IMR-90 (cell line): ENCODE results near the gene CALN1. TPM values are rescaled to one million over a fixed set of nuclear protein-coding genes. Genes with fewer than 3 reads are reported as not detected.

Experiments used
- ATAC-seq: fragments of 200-7000 bp; cut with Tn5 transposase; 2 replicates; pipeline ENCODE4 v1.9.1; 2020; ENCODE audit warnings: low read depth, mild to moderate bottlenecking, moderate library complexity
- BruUV-seq: library from RNA; stranded (reverse); fragments of 400-500 nt; replicated peaks from 2 replicates; lab custom pipeline; 2021; lab: Mats Ljungman, UMichigan
- CTCF ChIA-PET: fragments of 300-600 bp; formaldehyde crosslinking; extraction: SDS; loops from one replicate; lab custom pipeline; 2021; ENCODE audit warnings: antibody characterized with exemption; lab: Yijun Ruan, JAX
- POLR2A ChIA-PET: fragments of 300-600 bp; sonication (Branson Sonifier 250); formaldehyde crosslinking; loops from one replicate; lab custom pipeline; 2022; ENCODE audit warnings: antibody characterized with exemption; ENCODE audit not compliant: unreplicated experiment; lab: Charles Lee
- DNase-seq: peaks from one replicate; pipeline ENCODE4 v3.0.0; 2013
- H2AFZ ChIP-seq: replicated peaks from 2 replicates; pipeline ENCODE3; 2013; ENCODE audit warnings: low read length, mild to moderate bottlenecking; ENCODE audit not compliant: poor library complexity
- H2AK5ac ChIP-seq: 2 replicates; pipeline ENCODE4 v1.6.1; 2013; ENCODE audit warnings: low read depth, low read length, inconsistent platforms
- H2AK9ac ChIP-seq: replicated peaks from 2 replicates; pipeline ENCODE3; 2013; ENCODE audit warnings: mild to moderate bottlenecking, low read depth, low read length, moderate library complexity; ENCODE audit not compliant: poor library complexity
- H2BK120ac ChIP-seq: 2 replicates; pipeline ENCODE4 v1.6.1; 2013; ENCODE audit warnings: low read depth, low read length, inconsistent platforms
- H2BK15ac ChIP-seq: 3 replicates; pipeline ENCODE4 v1.6.1; 2013; ENCODE audit warnings: low read depth, low read length, inconsistent platforms
- H2BK20ac ChIP-seq: 2 replicates; pipeline ENCODE4 v1.6.1; 2013; ENCODE audit warnings: low read depth, mild to moderate bottlenecking, inconsistent platforms, low read length, moderate library complexity
- H2BK5ac ChIP-seq: 2 replicates; pipeline ENCODE4 v1.6.1; 2013; ENCODE audit warnings: mild to moderate bottlenecking, low read depth, low read length, inconsistent platforms; ENCODE audit not compliant: poor library complexity, severe bottlenecking
- H3K14ac ChIP-seq: replicated peaks from 2 replicates; pipeline ENCODE4 v1.6.1; 2013; ENCODE audit warnings: low read depth, low read length, inconsistent platforms
- H3K18ac ChIP-seq: 2 replicates; pipeline ENCODE4 v1.6.1; 2013; ENCODE audit warnings: low read depth, low read length, control low read depth
- H3K23ac ChIP-seq: 2 replicates; pipeline ENCODE4 v1.6.1; 2013; ENCODE audit warnings: low read depth, low read length, inconsistent platforms
- H3K27ac ChIP-seq: 2 replicates; pipeline ENCODE4 v1.5.1; 2013; ENCODE audit warnings: mild to moderate bottlenecking, control low read depth, low read length; ENCODE audit not compliant: insufficient read depth
- H3K27me3 ChIP-seq: 2 replicates; pipeline ENCODE4 v1.6.1; 2013; ENCODE audit warnings: low read length; ENCODE audit not compliant: control insufficient read depth, insufficient read depth
- H3K36me3 ChIP-seq: 2 replicates; pipeline ENCODE4 v1.6.1; 2013; ENCODE audit warnings: low read length, mixed read lengths; ENCODE audit not compliant: control insufficient read depth, insufficient read depth
- H3K4ac ChIP-seq: 2 replicates; pipeline ENCODE4 v1.6.1; 2013; ENCODE audit warnings: low read depth, low read length, inconsistent platforms
- H3K4me1 ChIP-seq: 2 replicates; pipeline ENCODE4 v1.6.1; 2013; ENCODE audit warnings: low read length, mixed read lengths; ENCODE audit not compliant: control insufficient read depth, insufficient read depth
- H3K4me2 ChIP-seq: 2 replicates; pipeline ENCODE4 v1.6.1; 2013; ENCODE audit warnings: low read depth, mild to moderate bottlenecking, control low read depth, low read length, moderate library complexity
- H3K4me3 ChIP-seq: 2 replicates; pipeline ENCODE4 v1.5.1; 2013; ENCODE audit warnings: low read depth, mild to moderate bottlenecking, control low read depth, low read length, moderate library complexity; ENCODE audit not compliant: insufficient read depth
- H3K56ac ChIP-seq: 2 replicates; pipeline ENCODE4 v1.6.1; 2013; ENCODE audit warnings: low read length, inconsistent platforms; ENCODE audit not compliant: insufficient read depth; ENCODE audit errors: extremely low read depth
- H3K79me1 ChIP-seq, 2 experiments: 2 replicates each; pipeline ENCODE4 v1.6.1; 2013; ENCODE audit warnings: low read length in 2 of 2, inconsistent platforms in 1 of 2, low read depth in 1 of 2
- H3K9ac ChIP-seq: 2 replicates; pipeline ENCODE4 v1.6.1; 2013; ENCODE audit warnings: low read depth, low read length, control low read depth
- H3K9me1 ChIP-seq: 2 replicates; pipeline ENCODE4 v1.6.1; 2013; ENCODE audit warnings: low read length, inconsistent platforms; ENCODE audit not compliant: insufficient read depth
- H3K9me3 ChIP-seq: 2 replicates; pipeline ENCODE4 v1.6.1; 2013; ENCODE audit warnings: low read length; ENCODE audit not compliant: control insufficient read depth, insufficient read depth
- H4K20me1 ChIP-seq: 2 replicates; pipeline ENCODE4 v1.6.1; 2013; ENCODE audit warnings: low read length, inconsistent platforms; ENCODE audit not compliant: insufficient read depth
- H4K5ac ChIP-seq: 2 replicates; pipeline ENCODE4 v1.6.1; 2013; ENCODE audit warnings: mild to moderate bottlenecking, low read depth, low read length, control low read depth
- H4K8ac ChIP-seq, 2 experiments: 2 replicates each; pipeline ENCODE4 v1.6.1; 2013; ENCODE audit warnings: low read depth in 2 of 2, low read length in 2 of 2, control low read depth in 1 of 2, inconsistent platforms in 1 of 2
- H4K91ac ChIP-seq: 2 replicates; pipeline ENCODE4 v1.6.1; 2013; ENCODE audit warnings: low read depth, low read length, inconsistent platforms; ENCODE audit not compliant: insufficient read depth
- BHLHE40 ChIP-seq: fragments of 150-350 bp; IDR thresholded peaks from 2 replicates; pipeline ENCODE4 v1.6.1; 2016; ENCODE audit warnings: mild to moderate bottlenecking, low read depth, low read length
- CEBPB ChIP-seq: IDR thresholded peaks from 2 replicates; pipeline ENCODE4 v1.6.1; 2012; ENCODE audit warnings: low read depth, low read length, improper control_type of control experiment
- CHD1 ChIP-seq: IDR thresholded peaks from 2 replicates; pipeline ENCODE4 v1.6.1; 2012; ENCODE audit warnings: low read depth, low read length, improper control_type of control experiment
- FOS ChIP-seq: fragments of 150-350 bp; IDR thresholded peaks from 2 replicates; pipeline ENCODE4 v1.6.1; 2016; ENCODE audit warnings: low read depth, low read length
- MAFK ChIP-seq: IDR thresholded peaks from 2 replicates; pipeline ENCODE4 v1.6.1; 2012; ENCODE audit warnings: low read depth, low read length, improper control_type of control experiment
- MAZ ChIP-seq: IDR thresholded peaks from 2 replicates; pipeline ENCODE4 v1.6.1; 2012; ENCODE audit warnings: low read depth, mild to moderate bottlenecking, low read length, improper control_type of control experiment, moderate library complexity, borderline replicate concordance
- NFE2L2 ChIP-seq: fragments of 150-350 bp; IDR thresholded peaks from 2 replicates; pipeline ENCODE4 v1.6.1; 2016; ENCODE audit warnings: low read depth, mild to moderate bottlenecking, low read length
- POLR2A ChIP-seq: IDR thresholded peaks from 2 replicates; pipeline ENCODE4 v1.6.1; 2012; ENCODE audit warnings: mild to moderate bottlenecking, low read depth, low read length
- RAD21 ChIP-seq: IDR thresholded peaks from 2 replicates; pipeline ENCODE4 v1.6.1; 2012; ENCODE audit warnings: low read length, improper control_type of control experiment
- RCOR1 ChIP-seq: IDR thresholded peaks from 2 replicates; pipeline ENCODE4 v1.6.1; 2012; ENCODE audit warnings: mild to moderate bottlenecking, low read length, improper control_type of control experiment; ENCODE audit not compliant: insufficient replicate concordance
- RFX5 ChIP-seq: IDR thresholded peaks from 2 replicates; pipeline ENCODE4 v1.8.0; 2012; ENCODE audit warnings: low read depth, mild to moderate bottlenecking, low read length, moderate library complexity
- SMC3 ChIP-seq: fragments of 150-350 bp; IDR thresholded peaks from 2 replicates; pipeline ENCODE4 v1.6.1; 2016; ENCODE audit warnings: low read depth, mild to moderate bottlenecking, antibody characterized with exemption, low read length, moderate library complexity
- WGBS, 2 experiments: methylation state at CpG; one replicate each; pipeline versions ENCODE4 v1.1.5 to v1.1.7; 2013; ENCODE audit warnings: missing lambda C conversion rate in 2 of 2; ENCODE audit not compliant: insufficient read length in 1 of 2; ENCODE audit errors: extremely low coverage in 2 of 2; 5-methylcytosine and 5-hydroxymethylcytosine counted together
- dilution Hi-C: fragments of 300-500 bp; cut with HindIII; formaldehyde crosslinking; loops from one replicate; pipeline ENCODE4 v1.14.3; 2018; ENCODE audit warnings: low sequenced_read_pairs; ENCODE audit not compliant: unreplicated experiment
- in situ Hi-C: fragments of 300-500 bp; cut with MboI; formaldehyde crosslinking; loops from 3 replicates; pipeline ENCODE4 v1.14.3; 2019; ENCODE audit warnings: low sequenced_read_pairs, inconsistent platforms, mixed read lengths
- intact Hi-C: fragments of 100-400 bp; cut with micrococcal nuclease; formaldehyde crosslinking; loops from 2 replicates; pipeline ENCODE4 v1.10.0; 2022
- polyA plus RNA-seq, 3 experiments: library from polyadenylated mRNA; depleted of rRNA; stranded (reverse); fragments of >200 nt; gene quantifications; 2 replicates each; pipeline ENCODE4 v1.2.3, GENCODE V29; 2012; ENCODE audit warnings: low replicate concordance in 1 of 3
- total RNA-seq: library from RNA; depleted of rRNA; stranded (reverse); fragments of >200 nt; gene quantifications from 2 replicates; pipeline ENCODE4 v1.2.3, GENCODE V29; 2012
- TF ChIP-seq, protein P1 (sequence below): fragments of 150-350 bp; IDR thresholded peaks from 2 replicates; pipeline ENCODE4 v1.6.1; 2017; ENCODE audit warnings: mild to moderate bottlenecking, antibody characterized with exemption, low read length, low read depth
- TF ChIP-seq, protein P2 (sequence below): conservative IDR thresholded peaks from 2 replicates; pipeline ENCODE4 v1.5.1; 2012; ENCODE audit warnings: mild to moderate bottlenecking, low read depth, low read length, improper control_type of control experiment
- TF ChIP-seq, protein P3 (sequence below): fragments of 150-350 bp; IDR thresholded peaks from 2 replicates; pipeline ENCODE4 v1.6.1; 2016; ENCODE audit warnings: low read depth, mild to moderate bottlenecking, low read length, moderate library complexity, borderline replicate concordance

Gene CALN1
- total and polyA plus RNA-seq, 2 of the 4 experiments (the other 2 are of a cell fraction) = not detected

DNA sequence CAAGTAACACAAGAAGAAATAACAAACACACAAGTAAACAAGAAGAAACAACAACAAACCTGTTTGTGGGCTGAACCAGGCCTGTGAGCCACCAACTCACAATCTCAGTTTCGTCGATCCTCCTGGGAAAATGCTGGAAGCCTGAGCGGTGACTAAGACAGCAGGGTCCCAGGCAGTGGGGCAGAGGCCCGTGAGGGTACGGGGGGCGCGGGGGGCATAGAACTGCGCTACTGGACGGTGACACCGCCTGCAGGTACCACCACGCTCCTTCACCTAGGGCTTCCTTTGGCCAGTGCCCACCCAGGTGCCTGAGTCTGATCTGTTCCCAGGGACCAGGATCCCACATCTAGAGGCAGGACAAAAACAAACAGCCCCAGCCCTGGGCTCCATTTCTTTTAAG is 3.4 kb upstream of the CALN1 start:
- Histone ChIP-seq H2BK20ac (no peak overlapping the region), H2AK5ac (no peak overlapping the region), H4K8ac (no peak overlapping the region), H3K9me3 (peaks cover 23% of the 10 kb centered on the region), H2BK120ac (no peak overlapping the region), H3K4me1 (no peaks in the 10 kb centered on the region), H2AK9ac (no peak overlapping the region), H3K18ac (no peak overlapping the region), H3K27me3 (no peaks in the 10 kb centered on the region), H3K4me2 (no peak overlapping the region), H2BK15ac (no peak overlapping the region), H3K23ac (no peak overlapping the region), H4K20me1 (no peaks in the 10 kb centered on the region), H3K4me3 (no peak overlapping the region), H2BK5ac (no peak overlapping the region), H3K79me1 (no peaks in the 10 kb centered on the region), H3K14ac (no peak overlapping the region), H3K56ac (no peak overlapping the region), H3K9me1 (no peaks in the 10 kb centered on the region), H3K36me3 (no peaks in the 10 kb centered on the region), H3K9ac (no peak overlapping the region), H3K4ac (no peak overlapping the region), H4K5ac (no peak overlapping the region), H2AFZ (no peak overlapping the region), H4K91ac (no peak overlapping the region), H3K27ac (no peak overlapping the region)
- in situ Hi-C loops = no loop called here
- no peak for ATAC-seq
- WGBS, 2 experiments = 66% methylated on average over 11 of the region's 11 CpGs; no CpG with 5 or more reads in 1 of the 2 experiments
- TF ChIP-seq FOS (no peak), RCOR1 (no peak), BHLHE40 (no peak), POLR2A (no peak), CEBPB (no peak), SMC3 (no peak), RAD21 (no peak), MAFK (no peak), CHD1 (no peak), MAZ (no peak), NFE2L2 (no peak), RFX5 (no peak)
- TF ChIP-seq, protein P1, sequence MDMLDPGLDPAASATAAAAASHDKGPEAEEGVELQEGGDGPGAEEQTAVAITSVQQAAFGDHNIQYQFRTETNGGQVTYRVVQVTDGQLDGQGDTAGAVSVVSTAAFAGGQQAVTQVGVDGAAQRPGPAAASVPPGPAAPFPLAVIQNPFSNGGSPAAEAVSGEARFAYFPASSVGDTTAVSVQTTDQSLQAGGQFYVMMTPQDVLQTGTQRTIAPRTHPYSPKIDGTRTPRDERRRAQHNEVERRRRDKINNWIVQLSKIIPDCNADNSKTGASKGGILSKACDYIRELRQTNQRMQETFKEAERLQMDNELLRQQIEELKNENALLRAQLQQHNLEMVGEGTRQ = no peak
- TF ChIP-seq, protein P2, sequence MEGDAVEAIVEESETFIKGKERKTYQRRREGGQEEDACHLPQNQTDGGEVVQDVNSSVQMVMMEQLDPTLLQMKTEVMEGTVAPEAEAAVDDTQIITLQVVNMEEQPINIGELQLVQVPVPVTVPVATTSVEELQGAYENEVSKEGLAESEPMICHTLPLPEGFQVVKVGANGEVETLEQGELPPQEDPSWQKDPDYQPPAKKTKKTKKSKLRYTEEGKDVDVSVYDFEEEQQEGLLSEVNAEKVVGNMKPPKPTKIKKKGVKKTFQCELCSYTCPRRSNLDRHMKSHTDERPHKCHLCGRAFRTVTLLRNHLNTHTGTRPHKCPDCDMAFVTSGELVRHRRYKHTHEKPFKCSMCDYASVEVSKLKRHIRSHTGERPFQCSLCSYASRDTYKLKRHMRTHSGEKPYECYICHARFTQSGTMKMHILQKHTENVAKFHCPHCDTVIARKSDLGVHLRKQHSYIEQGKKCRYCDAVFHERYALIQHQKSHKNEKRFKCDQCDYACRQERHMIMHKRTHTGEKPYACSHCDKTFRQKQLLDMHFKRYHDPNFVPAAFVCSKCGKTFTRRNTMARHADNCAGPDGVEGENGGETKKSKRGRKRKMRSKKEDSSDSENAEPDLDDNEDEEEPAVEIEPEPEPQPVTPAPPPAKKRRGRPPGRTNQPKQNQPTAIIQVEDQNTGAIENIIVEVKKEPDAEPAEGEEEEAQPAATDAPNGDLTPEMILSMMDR = no peak
- TF ChIP-seq, protein P3, sequence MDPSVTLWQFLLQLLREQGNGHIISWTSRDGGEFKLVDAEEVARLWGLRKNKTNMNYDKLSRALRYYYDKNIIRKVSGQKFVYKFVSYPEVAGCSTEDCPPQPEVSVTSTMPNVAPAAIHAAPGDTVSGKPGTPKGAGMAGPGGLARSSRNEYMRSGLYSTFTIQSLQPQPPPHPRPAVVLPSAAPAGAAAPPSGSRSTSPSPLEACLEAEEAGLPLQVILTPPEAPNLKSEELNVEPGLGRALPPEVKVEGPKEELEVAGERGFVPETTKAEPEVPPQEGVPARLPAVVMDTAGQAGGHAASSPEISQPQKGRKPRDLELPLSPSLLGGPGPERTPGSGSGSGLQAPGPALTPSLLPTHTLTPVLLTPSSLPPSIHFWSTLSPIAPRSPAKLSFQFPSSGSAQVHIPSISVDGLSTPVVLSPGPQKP = no peak
- dilution Hi-C loops = no loop called here
- ChIA-PET CTCF (no interaction called here), POLR2A (no interaction called here)
- no TSS peak for BruUV-seq
- DNase-seq = no peak
- intact Hi-C loops = no loop called here
